IPS-18a (cell line): ENCODE data around the gene CSF2.

Source experiments
- H3K27ac ChIP-seq: one replicate; pipeline ENCODE4 v1.5.1; 2013; ENCODE audit warnings: low read length
- H3K27me3 ChIP-seq: one replicate; pipeline ENCODE4 v1.6.1; 2013; ENCODE audit warnings: mild to moderate bottlenecking, low read length; ENCODE audit not compliant: control insufficient read depth, insufficient read depth
- H3K36me3 ChIP-seq: one replicate; pipeline ENCODE4 v1.6.1; 2013; ENCODE audit warnings: low read depth, low read length; ENCODE audit not compliant: control insufficient read depth
- H3K4me1 ChIP-seq: one replicate; pipeline ENCODE4 v1.6.1; 2013; ENCODE audit warnings: low read depth, low read length; ENCODE audit not compliant: control insufficient read depth
- H3K4me3 ChIP-seq: one replicate; pipeline ENCODE4 v1.5.1; 2013; ENCODE audit warnings: low read length
- H3K9ac ChIP-seq: one replicate; pipeline ENCODE4 v1.6.1; 2013; ENCODE audit warnings: mild to moderate bottlenecking, low read length, moderate library complexity
- H3K9me3 ChIP-seq: one replicate; pipeline ENCODE4 v1.6.1; 2013; ENCODE audit warnings: low read depth, low read length; ENCODE audit not compliant: control insufficient read depth

Gene CSF2

DNA sequence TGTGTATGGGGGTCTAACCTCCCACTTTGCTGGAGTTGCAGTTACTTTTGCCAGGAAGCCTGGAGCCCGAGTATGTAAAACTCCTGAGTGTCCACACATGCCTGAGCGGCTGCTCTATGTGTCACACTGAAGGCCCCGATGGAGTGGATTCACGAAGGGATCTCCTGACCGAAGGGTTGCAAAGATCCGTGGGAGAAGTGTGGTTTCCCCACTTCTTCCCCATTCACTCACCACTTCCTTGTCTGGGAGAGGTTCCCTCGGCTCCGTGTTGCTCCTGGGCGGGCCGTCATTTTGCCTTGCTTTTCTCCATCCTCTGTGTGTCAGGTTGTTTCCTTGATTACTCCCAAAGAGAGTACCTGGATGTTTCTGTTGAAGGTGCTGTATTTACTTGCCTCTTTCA is 29.4 kb upstream of the CSF2 start:
- Histone ChIP-seq H3K4me3 (no peak overlapping the region), H3K9ac (no peak overlapping the region), H3K36me3 (no peaks in the 10 kb centered on the region), H3K27ac (no peak overlapping the region), H3K4me1 (peaks cover 4% of the 10 kb centered on the region), H3K9me3 (no peaks in the 10 kb centered on the region), H3K27me3 (no peaks in the 10 kb centered on the region)

DNA sequence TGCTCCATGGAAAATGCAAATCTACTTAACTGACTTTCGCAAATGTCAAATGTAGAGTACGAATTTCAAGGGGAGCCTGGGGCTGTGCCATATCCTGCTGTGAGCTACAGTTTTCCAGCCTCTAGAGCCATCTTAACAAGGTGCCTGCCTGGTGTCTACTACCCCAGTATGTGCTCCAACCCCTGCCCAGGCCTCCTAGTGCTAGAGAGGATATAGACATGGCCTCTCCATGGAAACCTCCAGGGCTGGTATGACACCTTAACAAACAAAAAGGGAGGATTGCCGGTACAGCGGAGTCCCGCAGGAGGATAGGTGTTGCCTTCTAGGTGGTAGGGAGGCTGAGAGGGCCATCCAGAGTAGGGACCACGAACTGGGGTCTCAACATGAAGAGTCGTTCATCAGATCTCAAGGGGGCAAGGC is 26.7 kb upstream of the CSF2 start:
- Histone ChIP-seq H3K4me3 (no peak overlapping the region), H3K36me3 (no peaks in the 10 kb centered on the region), H3K27me3 (no peaks in the 10 kb centered on the region), H3K27ac (no peak overlapping the region), H3K9ac (no peak overlapping the region), H3K9me3 (no peaks in the 10 kb centered on the region), H3K4me1 (peaks cover 4% of the 10 kb centered on the region)

DNA sequence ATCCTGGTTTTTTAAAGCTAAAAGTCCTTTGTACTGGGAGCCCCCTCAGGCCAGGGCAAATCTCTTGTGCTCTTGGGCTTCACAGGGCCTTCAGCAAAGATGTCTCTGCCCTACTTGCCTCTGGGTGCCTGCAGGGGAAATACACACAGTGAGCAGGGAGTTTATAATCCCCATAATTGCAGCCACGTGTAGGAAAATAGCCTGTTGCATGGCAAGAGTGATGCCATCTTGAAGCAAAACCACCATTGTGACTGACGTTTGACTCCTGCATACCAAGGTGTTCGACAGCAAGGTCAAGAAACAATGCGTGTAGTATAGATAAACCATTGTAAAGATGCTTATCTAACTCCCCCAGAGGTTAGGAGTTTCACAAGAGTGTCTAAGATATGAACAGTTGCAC is 24.5 kb upstream of the CSF2 start:
- H3K4me3 ChIP-seq, result no peak overlapping the region
- H3K27me3 ChIP-seq, result no peaks in the 10 kb centered on the region

DNA sequence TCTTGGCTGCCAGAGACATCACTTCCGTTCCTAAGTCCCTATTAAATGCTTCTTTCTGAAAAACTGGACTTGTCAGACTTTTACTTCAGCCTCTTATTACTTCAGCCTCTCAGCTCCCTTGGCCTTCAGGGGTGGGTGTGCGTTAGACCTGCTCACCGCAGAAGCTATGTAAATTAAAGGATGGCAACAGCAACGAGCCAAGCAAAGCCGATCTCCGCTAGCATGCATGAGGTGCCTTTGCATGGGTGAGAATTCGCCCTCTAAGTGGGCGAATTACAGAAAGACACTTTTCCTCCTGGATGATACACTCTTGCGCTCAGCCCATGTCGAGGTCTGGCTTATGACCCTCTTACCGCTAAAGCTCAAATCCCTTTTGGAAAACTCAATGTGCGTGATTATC is 24.0 kb upstream of the CSF2 start:
- Histone ChIP-seq H3K9me3 (no peaks in the 10 kb centered on the region), H3K9ac (no peak overlapping the region), H3K4me1 (peaks cover 4% of the 10 kb centered on the region), H3K4me3 (no peak overlapping the region), H3K27me3 (no peaks in the 10 kb centered on the region), H3K27ac (no peak overlapping the region), H3K36me3 (no peaks in the 10 kb centered on the region)

More for the DNA sequence above, 24.5 kb upstream of the CSF2 start:
- H3K27ac ChIP-seq, result no peak overlapping the region
- H3K36me3 ChIP-seq, result no peaks in the 10 kb centered on the region
- H3K9ac ChIP-seq, result no peak overlapping the region
- peaks cover 4% of the 10 kb centered on the region for H3K4me1 ChIP-seq
- no peaks in the 10 kb centered on the region for H3K9me3 ChIP-seq

DNA sequence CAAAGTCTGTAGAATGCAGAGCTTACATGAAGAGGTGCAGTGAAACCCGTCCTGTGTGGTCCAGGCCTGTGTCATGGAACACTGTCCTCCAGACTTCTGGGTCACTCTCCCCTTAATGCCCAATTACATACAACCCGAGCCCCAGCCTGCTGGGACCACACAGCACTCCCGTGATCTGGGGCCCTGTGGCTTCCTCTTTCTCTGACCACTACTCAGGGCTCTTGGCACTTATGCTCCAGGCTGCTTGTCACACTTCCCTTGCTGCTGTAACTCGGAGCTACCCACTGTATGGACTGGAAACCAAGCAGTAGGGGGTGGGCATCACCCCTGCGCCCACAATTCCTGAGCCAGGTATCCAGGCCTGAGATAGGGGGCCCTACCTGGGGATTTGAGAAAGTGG is 23.5 kb upstream of the CSF2 start:
- peaks cover 4% of the 10 kb centered on the region for H3K4me1 ChIP-seq
- H3K9me3 ChIP-seq, result no peaks in the 10 kb centered on the region
- H3K4me3 ChIP-seq, result no peak overlapping the region
- no peak overlapping the region for H3K27ac ChIP-seq
- no peaks in the 10 kb centered on the region for H3K27me3 ChIP-seq
- no peaks in the 10 kb centered on the region for H3K36me3 ChIP-seq
- H3K9ac ChIP-seq, result no peak overlapping the region

DNA sequence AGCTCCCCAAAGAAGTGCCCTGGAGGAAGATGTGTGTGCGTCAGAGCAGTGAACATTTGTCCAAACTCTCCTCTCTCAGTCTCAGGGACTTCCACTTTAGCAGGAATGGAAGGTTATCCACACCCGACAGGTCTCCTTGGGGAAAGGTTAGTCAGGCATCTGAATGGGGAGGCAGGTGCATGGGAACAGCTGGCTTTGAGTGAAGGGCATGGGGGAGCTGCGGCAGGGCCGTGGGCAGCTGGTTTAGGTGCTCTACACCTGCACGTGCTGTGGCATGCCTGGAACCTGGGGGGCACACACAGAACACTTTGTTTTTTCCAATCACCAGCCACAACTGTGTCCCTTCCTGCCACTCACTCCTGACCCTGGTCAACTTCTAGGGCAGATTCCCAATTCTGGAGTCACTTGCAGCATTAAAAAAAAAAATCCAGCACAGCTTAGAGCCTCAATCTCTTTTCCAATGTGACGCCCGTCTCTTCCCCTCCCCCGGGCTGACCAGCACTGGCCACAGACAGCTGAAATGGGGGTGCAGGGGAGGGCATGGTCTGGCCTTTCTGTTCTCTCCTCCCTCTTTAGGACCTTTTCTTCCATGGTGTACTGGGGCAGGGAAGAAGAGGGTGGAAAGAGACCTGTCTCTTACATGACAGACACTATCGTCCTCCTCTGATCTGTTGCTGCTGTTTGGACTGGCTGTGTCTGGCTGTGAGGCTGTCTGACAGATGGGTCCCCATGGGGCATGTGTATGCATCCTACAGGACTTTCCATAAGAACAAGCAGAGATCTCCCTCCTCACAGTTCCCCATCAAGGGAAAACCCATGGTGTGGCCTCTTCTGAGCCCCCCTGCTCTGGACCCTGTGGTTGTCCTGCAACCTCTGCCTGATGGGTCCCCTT is 22.7 kb upstream of the CSF2 start:
- Histone ChIP-seq H3K9me3 (no peaks in the 10 kb centered on the region), H3K36me3 (no peaks in the 10 kb centered on the region), H3K27me3 (no peaks in the 10 kb centered on the region), H3K27ac (no peak overlapping the region), H3K4me3 (no peak overlapping the region), H3K4me1 (peaks cover 4% of the 10 kb centered on the region), H3K9ac (no peak overlapping the region)

DNA sequence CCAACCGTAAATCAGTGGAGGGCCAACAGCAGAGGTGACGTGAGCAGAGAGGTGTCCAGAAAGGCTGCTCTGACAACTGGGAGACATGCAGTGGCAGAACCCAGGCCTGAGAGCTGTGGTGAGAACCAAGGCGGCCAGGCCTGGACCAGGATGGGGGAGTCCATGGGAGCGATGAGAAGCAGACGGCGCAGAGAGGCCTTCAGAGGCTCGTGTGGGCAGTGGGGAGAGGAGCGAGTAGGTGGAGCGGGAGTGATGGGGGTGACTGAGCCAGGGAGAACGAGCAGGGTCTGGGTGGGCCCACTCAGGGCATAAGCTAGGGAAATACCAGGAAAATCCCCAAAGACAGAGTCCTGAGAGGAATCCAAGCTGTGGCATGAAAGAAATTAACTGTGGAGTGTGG is 21.1 kb upstream of the CSF2 start:
- Histone ChIP-seq H3K4me1 (no peaks in the 10 kb centered on the region), H3K36me3 (no peaks in the 10 kb centered on the region), H3K27me3 (no peaks in the 10 kb centered on the region), H3K27ac (no peak overlapping the region), H3K9me3 (no peaks in the 10 kb centered on the region), H3K9ac (no peak overlapping the region), H3K4me3 (no peak overlapping the region)

DNA sequence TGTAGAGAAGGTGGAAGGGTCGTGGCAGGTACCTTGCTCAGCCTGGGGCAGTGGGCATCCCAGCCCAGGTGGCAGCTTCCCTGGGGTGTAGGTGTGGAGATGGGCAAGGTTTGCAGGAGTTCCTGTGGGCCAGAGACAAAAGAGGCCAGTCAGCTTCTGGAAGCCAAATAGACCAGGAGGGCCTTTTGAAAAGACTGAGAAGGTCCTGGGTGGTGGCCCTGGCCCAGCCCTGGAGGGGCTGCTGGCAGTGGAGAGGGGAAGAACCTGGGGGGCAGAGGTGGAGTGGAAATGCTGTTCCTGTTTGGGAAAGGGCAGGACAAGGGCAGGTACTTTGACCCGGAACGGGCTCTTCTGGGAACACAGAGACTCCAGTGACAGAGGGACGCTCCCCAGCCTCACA is 20.1 kb upstream of the CSF2 start:
- no peak overlapping the region for H3K9ac ChIP-seq
- no peaks in the 10 kb centered on the region for H3K36me3 ChIP-seq
- H3K27me3 ChIP-seq, result no peaks in the 10 kb centered on the region
- H3K4me3 ChIP-seq, result no peak overlapping the region
- H3K4me1 ChIP-seq, result no peaks in the 10 kb centered on the region
- no peak overlapping the region for H3K27ac ChIP-seq
- no peaks in the 10 kb centered on the region for H3K9me3 ChIP-seq

DNA sequence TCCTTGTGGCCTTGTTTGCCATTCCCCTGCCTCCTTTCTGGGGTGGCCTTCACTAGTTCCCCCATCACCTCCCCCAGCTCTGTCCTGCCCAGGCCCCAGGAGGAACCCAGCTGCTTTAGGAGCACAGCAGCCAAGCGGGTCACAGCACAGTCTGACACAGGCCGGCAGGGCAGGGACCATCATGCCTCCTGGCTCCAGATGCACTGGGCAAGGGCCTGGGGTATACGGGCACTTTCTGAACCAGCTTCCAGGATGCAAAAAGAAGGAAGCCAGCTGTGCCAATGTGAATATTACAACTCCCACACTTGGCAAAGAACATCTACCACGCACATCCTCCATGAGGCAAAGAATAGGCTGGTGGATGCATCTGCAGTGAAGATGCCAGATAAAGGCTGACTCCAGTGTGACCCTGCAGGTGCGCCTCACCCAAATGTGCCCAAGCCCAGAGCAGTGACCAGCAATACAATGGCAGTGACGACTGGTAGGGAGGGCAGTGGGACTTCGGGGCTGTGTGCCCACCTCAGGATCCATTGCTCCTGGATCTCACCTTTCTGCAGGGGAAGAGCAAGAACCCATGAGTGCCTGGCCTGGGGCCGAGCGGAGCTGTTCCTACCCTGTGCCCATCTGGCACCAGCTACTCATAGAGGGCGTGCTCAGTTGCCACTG is 19.4 kb upstream of the CSF2 start:
- Histone ChIP-seq H3K4me1 (no peaks in the 10 kb centered on the region), H3K9me3 (no peaks in the 10 kb centered on the region), H3K27ac (no peak overlapping the region), H3K36me3 (no peaks in the 10 kb centered on the region), H3K27me3 (no peaks in the 10 kb centered on the region), H3K4me3 (no peak overlapping the region), H3K9ac (no peak overlapping the region)

DNA sequence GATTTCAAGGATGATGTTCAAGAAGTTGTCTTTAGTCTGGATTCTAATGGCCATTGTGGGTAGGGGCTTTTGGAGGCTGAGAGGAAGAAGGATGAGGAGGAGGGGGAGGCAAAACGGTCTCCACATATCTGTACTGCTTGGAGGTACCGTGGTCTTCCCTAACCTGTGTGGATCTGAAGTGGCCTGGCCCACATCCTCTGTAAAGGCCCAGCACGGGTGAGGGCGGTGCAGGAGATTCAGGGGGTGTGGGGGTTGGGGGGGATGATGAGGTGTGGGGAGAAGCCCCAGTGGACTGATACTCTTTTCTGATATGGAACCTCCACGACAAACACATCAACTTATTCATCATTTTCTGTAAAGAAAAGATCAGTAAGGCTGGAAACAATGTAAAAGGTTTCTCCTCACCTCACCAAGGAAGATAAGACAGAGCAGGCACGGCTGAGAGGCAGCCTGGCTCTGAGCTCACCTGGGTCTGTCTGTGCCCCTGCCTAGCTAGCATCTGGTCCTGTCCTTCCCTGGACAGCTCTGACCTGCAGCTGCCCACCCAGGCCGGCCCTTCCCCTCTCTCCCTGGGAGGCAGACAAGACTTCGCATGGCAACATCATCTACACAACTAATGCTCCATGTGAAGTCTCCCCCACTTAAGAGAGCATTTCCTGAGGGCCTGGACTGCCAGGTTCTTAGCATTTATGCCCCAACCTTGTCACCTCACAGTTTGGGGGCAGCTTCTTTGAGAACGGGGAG is 18.7 kb upstream of the CSF2 start:
- H3K36me3 ChIP-seq, result no peaks in the 10 kb centered on the region
- H3K9me3 ChIP-seq, result no peaks in the 10 kb centered on the region
- H3K4me3 ChIP-seq, result no peak overlapping the region
- H3K27me3 ChIP-seq, result no peaks in the 10 kb centered on the region
- no peak overlapping the region for H3K27ac ChIP-seq
- no peak overlapping the region for H3K9ac ChIP-seq
- no peaks in the 10 kb centered on the region for H3K4me1 ChIP-seq

DNA sequence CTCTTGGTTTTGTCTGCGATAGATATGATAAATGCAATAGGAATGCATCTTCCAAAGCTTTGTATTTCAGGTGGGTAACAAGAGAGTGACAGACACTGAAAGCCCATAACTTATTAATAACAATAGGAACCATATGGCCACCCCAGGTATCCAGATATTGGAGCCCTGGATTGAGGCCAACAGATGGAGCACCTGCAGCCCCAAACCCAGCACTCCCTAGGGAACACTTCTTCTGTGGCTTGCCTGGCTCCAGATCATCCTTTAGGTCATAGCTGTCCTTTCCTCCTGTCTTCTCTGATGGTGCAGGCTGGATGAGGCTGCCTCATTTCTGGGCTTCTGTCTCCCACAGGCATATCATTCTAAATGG is 18.2 kb upstream of the CSF2 start:
- H3K4me3 ChIP-seq, result no peak overlapping the region
- no peaks in the 10 kb centered on the region for H3K27me3 ChIP-seq
- no peak overlapping the region for H3K9ac ChIP-seq
- no peaks in the 10 kb centered on the region for H3K36me3 ChIP-seq
- no peaks in the 10 kb centered on the region for H3K9me3 ChIP-seq
- no peak overlapping the region for H3K27ac ChIP-seq
- H3K4me1 ChIP-seq, result no peaks in the 10 kb centered on the region
